Activated T-helper 17 cell treated with anti-CD3 and anti-CD28 coated beads, Interleukin-2, amount 50 U/mL, for 72 hours (primary cell): ENCODE results near the gene ASPDH. TPM values are rescaled to one million over a fixed set of nuclear protein-coding genes. Genes with fewer than 3 reads are reported as not detected.

ENCODE experiments used
- ATAC-seq: fragments of 150-1000 bp; cut with Tn5 transposase; replicated peaks from 2 replicates; pipeline ENCODE4 v1.10.0; 2021; ENCODE audit warnings: mild to moderate bottlenecking, moderate library complexity
- H3K27ac Mint-ChIP-seq: one replicate; pipeline ENCODE4 v1.8.0; 2022; ENCODE audit warnings: mixed read lengths
- H3K27me3 Mint-ChIP-seq: one replicate; pipeline ENCODE4 v1.8.0; 2022; ENCODE audit warnings: mixed read lengths
- H3K36me3 Mint-ChIP-seq: one replicate; pipeline ENCODE4 v1.8.0; 2022; ENCODE audit warnings: low read depth, mild to moderate bottlenecking, mixed read lengths
- H3K4me1 Mint-ChIP-seq: one replicate; pipeline ENCODE4 v1.8.0; 2022; ENCODE audit warnings: mixed read lengths
- H3K4me3 Mint-ChIP-seq: one replicate; pipeline ENCODE4 v1.8.0; 2022; ENCODE audit warnings: mild to moderate bottlenecking, mixed read lengths
- H3K9me3 Mint-ChIP-seq: one replicate; pipeline ENCODE4 v1.8.0; 2022; ENCODE audit warnings: mixed read lengths
- total RNA-seq, 2 donors: library from RNA; stranded (reverse); gene quantifications; one replicate each; pipeline ENCODE4 v1.2.3, GENCODE V29; 2022

ASPDH gene
- total RNA-seq, 2 donors from 2014 or later = not detected

DNA sequence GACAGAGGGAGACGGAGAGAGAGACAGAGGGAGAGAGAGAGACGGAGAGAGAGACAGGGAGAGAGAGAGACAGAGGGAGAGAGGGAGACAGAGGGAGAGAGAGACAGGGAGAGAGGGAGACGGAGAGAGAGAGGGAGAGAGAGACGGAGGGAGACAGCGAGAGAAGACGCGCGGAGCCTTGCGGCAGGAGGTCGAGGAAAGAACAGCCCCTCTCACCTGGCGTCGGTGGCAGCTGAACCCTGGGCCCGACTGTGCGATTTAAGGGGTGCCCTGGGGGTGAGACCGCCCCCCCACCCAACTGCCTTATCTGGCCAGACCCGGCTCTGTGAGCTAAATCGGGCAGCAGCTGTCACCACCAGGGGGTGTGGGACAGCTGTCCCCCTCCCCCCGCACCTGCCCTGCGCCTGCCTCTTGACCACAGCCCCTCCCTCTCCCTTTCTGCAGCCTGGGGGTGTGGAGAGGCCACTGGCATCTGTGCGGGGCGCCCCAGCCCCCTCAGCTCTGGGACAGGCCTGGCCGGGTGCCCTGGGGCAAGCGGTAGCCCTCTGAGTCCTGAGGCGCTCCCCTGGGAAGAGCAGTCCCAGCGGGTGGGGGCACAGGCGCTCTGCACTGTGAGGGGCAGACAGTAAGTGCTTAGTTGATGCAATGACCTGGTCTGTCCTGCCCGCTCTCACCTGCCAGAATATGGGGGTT, 13.5 kb downstream of the ASPDH start:
- no peaks in the 10 kb centered on the region for H3K4me1 Mint-ChIP-seq
- H3K9me3 Mint-ChIP-seq = no peaks in the 10 kb centered on the region
- H3K36me3 Mint-ChIP-seq = no peaks in the 10 kb centered on the region
- peak; percentile 55 for ATAC-seq
- H3K27me3 Mint-ChIP-seq = no peaks in the 10 kb centered on the region
- no peak overlapping the region for H3K4me3 Mint-ChIP-seq
- no peak overlapping the region for H3K27ac Mint-ChIP-seq

DNA sequence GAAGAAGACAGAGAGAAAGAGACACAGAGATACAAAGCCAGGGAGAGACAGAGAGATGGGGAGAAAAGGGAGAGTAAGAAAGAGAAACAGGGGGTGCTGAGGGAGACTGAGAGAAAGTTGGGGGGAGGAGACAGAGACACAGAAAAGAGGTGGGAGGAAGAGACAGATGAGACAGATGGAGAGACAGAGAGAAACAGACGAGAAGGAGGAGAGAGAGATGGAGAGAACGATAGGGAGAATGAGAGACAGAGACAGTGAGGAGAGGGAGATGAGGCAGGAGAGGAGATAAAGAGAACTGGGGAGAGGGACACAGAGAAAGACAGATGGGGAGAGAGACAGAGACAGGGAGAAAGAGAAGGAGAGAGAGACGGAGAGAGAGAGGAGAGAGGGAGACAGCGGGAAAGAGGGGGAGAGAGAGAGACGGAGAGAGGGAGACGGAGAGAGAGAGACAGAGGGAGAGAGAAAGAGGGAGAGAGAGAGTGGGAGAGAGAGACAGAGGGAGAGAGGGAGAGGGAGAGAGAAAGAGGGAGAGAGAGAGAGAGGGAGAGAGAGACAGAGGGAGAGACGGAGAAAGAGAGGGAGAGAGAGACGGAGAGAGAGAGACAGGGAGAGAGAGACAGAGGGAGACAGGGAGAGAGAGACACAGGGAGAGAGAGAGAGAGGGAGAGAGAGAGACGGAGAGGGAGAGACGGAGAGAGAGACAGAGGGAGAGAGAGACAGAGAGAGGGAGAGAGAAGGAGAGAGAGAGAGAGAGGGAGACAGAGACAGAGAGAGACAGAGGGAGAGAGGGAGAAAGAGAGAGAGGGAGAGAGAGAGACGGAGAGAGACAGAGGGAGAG, 15.3 kb downstream of the ASPDH start:
- ATAC-seq = no peak
- Mint-ChIP-seq H3K27ac (no peak overlapping the region), H3K9me3 (no peaks in the 10 kb centered on the region), H3K4me1 (peaks cover 6% of the 10 kb centered on the region), H3K27me3 (no peaks in the 10 kb centered on the region), H3K4me3 (no peak overlapping the region), H3K36me3 (no peaks in the 10 kb centered on the region)

DNA sequence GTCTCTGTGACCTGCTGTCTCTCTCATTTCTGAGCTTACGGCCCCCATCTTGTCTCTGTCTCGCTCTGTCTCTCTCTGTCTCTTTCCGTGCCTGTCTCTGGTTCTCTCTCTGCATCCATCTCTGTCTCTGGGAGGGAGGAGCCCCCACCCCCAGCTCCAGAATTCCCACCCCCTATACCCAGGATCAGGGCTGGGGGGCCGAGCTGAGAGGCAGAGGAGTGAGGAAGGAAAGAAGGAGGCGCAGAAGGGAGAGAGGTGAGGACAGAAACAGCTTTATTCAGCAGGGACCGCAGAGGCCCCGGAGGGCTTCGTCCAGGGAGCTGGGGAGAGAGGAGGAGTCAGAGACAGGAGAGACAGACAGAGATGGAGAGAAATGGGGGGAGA, 16.7 kb downstream of the ASPDH start:
- Mint-ChIP-seq H3K4me1 (peaks cover 12% of the 10 kb centered on the region), H3K27ac (no peak overlapping the region), H3K36me3 (no peaks in the 10 kb centered on the region), H3K9me3 (no peaks in the 10 kb centered on the region), H3K27me3 (no peaks in the 10 kb centered on the region), H3K4me3 (no peak overlapping the region)
- ATAC-seq = no peak

DNA sequence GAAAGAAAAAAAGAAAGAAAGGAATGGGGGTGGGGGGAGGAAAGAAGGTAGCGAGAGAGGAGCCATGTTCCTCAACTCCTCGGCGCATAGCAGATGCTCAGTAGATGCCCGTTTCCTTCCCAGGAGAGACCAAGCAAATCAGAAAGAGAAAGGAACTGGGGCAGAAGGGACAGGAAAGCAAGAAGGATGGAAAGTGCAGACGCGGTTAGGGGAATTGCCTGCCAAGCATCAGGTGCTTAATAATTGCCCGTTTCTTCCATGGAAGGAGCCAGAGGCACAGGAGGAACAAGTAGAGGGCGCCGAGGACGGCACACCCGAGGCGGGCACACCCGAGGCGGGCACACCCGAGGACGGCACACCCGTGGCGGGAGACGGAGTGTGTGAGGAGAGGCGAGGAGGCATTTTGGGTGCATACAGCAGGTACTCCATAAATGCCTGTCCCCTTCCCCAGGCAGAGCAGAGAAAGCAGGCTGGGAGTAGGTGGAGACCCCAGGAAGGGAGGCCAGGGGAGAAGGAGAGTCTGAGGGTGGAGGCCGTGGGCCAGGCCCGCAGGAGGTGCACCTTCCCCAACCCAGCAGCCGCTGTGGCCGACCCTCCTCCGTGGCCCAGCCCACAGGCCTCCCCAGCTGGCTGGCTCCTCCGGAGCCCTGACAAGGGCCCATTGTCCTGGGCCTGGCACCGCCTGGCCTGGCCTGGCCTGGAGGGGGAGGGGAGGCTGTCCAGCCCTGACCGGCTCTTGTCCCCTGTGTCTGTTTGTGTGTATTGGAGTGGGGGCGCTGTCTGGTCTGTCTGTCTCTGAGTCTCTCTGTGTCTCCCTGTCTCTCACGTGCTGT, 17.3 kb downstream of the ASPDH start:
- ATAC-seq = no peak
- Mint-ChIP-seq H3K4me1 (peaks cover 18% of the 10 kb centered on the region), H3K27me3 (no peaks in the 10 kb centered on the region), H3K9me3 (no peaks in the 10 kb centered on the region), H3K27ac (no peak overlapping the region), H3K4me3 (no peak overlapping the region), H3K36me3 (no peaks in the 10 kb centered on the region)

DNA sequence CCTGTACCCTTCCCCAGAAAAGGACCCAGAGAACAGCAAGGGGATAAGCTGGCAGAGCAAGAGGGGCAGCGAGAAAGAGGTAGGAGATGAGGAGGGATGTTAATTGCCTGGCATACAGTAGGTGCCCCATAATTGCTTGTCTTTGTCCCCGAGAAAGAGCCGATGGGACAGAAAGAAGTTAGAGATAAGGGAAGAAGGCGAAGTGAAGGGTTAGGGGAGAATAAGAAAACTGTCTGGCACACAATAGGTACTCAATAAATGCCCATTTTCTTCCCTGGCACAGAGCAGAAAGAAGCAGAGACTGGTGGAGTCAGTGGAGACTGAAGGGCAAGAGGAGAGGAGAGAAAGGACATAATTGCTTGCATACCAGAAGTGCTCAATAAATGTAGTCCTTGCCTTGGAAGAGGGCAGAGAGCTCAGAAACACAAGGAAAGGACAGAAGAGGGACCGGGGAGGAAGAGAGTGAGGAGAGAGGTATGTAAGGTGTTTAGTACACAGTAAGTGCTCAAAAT, 18.6 kb downstream of the ASPDH start:
- H3K27ac Mint-ChIP-seq = peak overlapping the region; percentile 73

DNA sequence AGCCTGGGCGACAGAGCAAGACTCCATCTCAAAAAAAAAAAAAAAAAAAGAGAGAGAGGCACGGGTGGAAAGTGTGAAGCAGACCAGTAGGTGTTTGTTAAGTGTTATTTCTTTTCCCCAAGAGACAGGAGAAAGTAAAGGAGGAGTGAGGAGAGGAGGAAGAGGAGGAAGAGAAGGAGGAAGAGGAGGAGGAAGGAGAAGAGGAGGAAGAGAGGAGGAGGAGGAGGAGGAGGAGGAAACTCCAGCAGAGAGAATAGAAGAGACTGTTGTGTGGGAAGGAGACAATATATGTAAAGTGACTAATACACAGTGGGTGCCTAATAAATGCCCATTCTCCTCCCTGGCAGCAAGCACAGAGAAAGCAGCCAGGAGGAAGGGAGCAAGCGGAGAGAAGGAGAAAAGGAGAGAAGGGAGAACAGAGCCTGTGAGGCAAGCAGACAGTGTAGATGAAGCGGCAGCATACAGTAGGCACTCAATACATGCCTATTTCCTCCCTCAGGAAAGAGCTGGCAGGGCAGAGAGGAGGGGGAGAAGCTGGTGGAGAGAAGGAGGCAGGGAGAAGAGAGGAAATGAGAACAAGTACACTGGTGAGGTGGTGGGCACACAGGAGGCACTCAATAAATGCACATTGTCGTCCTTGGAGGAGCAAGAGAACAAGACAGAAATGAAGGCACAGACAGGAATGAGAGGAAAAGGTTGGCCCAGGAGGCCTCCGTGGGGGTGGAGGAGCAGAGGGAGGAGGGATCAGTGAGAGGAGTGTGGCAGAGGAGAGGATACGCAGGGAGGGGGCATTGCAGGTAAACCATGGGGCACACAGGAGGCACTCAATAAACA, 19.3 kb downstream of the ASPDH start:
- ATAC-seq = no peak
- no peaks in the 10 kb centered on the region for H3K27me3 Mint-ChIP-seq
- no peak overlapping the region for H3K4me3 Mint-ChIP-seq
- peak overlapping the region; percentile 73 for H3K27ac Mint-ChIP-seq
- no peaks in the 10 kb centered on the region for H3K36me3 Mint-ChIP-seq
- peaks cover 31% of the 10 kb centered on the region for H3K4me1 Mint-ChIP-seq
- no peaks in the 10 kb centered on the region for H3K9me3 Mint-ChIP-seq

More for the DNA sequence above, 18.6 kb downstream of the ASPDH start:
- Mint-ChIP-seq H3K4me3 (no peak overlapping the region), H3K4me1 (peaks cover 27% of the 10 kb centered on the region), H3K27me3 (no peaks in the 10 kb centered on the region), H3K9me3 (no peaks in the 10 kb centered on the region), H3K36me3 (no peaks in the 10 kb centered on the region)
- no peak for ATAC-seq

DNA sequence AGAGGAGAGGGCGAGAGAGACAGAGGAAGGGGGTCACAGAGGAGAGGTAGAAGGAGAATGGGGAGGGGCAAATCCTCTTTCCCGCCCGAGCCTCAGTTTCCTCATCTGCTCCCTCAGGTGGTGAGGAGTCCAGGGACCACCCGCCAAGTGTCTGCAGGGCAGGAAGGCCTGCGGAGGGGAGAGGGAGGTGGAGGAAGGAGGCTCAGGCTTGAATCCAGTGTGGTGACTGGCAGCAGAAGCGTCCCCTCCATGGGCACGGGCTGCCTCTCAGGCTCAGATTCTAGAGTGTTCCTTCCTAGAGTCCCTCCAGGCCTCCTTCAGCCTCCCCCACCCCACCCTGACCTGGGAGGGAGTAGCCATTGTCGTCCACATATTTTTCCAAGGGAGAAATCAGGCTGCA, 20.5 kb downstream of the ASPDH start:
- peaks cover 38% of the 10 kb centered on the region for H3K4me1 Mint-ChIP-seq
- no peaks in the 10 kb centered on the region for H3K36me3 Mint-ChIP-seq
- H3K27ac Mint-ChIP-seq = no peak overlapping the region
- no peak for ATAC-seq
- no peak overlapping the region for H3K4me3 Mint-ChIP-seq
- no peaks in the 10 kb centered on the region for H3K27me3 Mint-ChIP-seq
- no peaks in the 10 kb centered on the region for H3K9me3 Mint-ChIP-seq

DNA sequence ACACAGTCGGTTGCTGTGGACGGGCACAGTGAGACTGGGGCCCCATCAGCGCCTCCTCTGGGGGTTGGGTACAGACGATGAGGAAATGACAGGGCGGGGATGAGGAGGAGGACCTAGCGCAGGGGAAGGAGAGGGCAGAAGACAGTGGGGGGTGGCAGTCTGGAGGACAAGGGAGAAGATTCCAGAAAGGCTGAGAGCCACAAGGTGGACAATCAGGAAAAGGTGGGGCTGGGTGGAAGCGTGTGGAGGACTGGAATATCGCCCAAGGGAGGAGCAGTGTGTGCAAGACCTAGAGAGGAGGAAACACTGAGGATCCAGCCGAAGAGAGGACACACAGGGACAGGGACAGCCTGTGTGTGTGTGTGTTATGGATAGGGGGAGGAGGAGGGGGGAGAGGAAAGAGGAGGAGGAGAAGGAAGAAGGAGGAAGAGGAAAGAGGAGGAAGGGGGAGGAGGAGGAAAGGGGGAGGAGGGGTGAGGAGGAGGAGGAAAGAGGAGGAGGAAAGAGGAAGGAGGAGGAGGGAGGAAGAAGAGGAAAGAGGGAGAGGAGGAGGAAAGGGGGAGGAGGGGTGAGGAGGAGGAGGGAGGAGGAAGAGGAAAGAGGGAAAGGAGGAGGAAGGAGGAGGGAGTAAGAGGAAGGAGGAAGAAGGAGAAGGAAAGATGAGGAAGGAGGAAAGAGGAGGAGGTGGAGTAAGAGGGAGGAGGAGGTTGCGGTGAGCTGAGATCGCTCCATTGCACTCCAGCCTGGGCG, 21.2 kb downstream of the ASPDH start:
- Mint-ChIP-seq H3K9me3 (no peaks in the 10 kb centered on the region), H3K4me1 (peaks cover 38% of the 10 kb centered on the region), H3K27ac (peak overlapping the region; percentile 71), H3K27me3 (no peaks in the 10 kb centered on the region), H3K4me3 (peak overlapping the region; percentile 34), H3K36me3 (no peaks in the 10 kb centered on the region)
- peak; percentile 84 for ATAC-seq

DNA sequence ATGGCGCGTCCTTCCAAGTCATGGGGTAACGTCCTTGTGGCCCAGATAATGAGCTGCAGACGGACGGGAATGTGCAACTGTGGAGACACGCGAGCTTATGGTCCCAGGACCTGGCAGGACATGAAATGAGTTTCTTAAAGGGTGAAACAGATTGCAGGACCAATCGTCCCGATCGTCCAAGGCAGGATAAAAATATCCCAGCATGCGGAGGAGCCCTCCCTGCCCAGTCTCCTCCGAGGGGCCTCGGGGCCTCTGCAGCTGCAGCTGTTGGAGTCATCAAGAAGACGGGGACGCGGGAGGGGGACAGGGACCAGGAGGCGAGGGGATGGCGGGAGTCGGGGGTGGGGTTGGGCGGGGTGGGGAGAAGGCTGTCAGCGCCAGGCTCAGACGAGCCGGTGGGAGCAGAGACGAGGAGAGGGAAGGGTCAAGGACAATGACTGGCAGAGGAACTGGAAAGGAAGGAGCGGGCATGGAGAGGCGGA, 22.7 kb downstream of the ASPDH start:
- Mint-ChIP-seq H3K9me3 (no peaks in the 10 kb centered on the region), H3K4me1 (peaks cover 38% of the 10 kb centered on the region), H3K27ac (peak overlapping the region; percentile 71), H3K27me3 (no peaks in the 10 kb centered on the region), H3K36me3 (peaks cover 7% of the 10 kb centered on the region), H3K4me3 (no peak overlapping the region)
- ATAC-seq = no peak

DNA sequence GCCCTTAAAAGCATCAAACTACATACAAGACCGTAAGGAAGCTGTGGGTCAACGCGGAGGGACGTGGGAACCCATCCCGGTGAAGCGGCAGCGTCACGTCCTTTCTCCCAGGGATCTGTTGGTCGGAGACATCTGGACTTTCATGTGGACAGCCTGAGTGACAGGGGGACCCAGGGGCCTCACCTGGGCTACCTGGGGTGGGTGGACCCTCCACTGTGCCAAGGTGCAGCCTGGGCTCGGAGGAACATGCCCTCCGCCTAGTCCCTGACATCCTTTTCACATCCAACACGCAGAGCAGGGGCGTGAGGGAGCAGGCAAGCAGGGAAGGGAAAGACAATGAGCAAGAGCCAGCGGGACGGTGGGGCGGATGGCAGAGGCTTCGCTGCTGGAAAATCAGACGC, 23.3 kb downstream of the ASPDH start:
- Mint-ChIP-seq H3K9me3 (no peaks in the 10 kb centered on the region), H3K27me3 (no peaks in the 10 kb centered on the region), H3K36me3 (peaks cover 11% of the 10 kb centered on the region), H3K4me1 (peaks cover 38% of the 10 kb centered on the region), H3K27ac (peak overlapping the region; percentile 71), H3K4me3 (no peak overlapping the region)
- ATAC-seq = no peak

DNA sequence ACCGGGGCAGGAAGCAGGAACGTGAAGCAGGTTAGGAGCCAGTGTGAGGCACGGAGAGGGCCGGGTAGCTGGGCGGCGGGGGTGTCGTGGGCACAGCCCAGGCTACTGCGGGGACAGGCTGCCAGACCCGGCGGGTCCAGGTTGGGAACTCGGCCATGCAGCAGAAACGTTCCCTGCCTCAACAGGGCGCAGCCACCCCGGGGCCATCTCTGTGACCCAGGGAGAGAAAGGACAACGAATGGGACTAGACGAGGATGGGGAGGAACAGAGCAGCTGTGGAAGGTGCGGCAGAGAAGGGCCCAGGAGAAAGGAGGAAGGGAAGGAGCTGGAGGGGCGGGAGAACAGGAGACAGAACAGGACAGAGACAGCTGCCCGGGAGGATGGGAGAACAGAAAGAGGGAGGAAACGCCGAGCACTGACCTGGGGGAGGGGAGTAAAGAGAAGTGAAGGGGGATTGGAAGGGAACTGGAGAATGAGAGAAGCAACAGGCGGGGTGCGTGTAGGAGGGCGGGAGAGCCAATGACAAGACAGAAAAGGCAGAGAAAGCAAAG, 24.2 kb downstream of the ASPDH start:
- H3K9me3 Mint-ChIP-seq = no peaks in the 10 kb centered on the region
- ATAC-seq = no peak
- peak overlapping the region; percentile 64 for H3K27ac Mint-ChIP-seq
- H3K27me3 Mint-ChIP-seq = no peaks in the 10 kb centered on the region
- peaks cover 20% of the 10 kb centered on the region for H3K36me3 Mint-ChIP-seq
- H3K4me3 Mint-ChIP-seq = no peak overlapping the region
- peaks cover 36% of the 10 kb centered on the region for H3K4me1 Mint-ChIP-seq

DNA sequence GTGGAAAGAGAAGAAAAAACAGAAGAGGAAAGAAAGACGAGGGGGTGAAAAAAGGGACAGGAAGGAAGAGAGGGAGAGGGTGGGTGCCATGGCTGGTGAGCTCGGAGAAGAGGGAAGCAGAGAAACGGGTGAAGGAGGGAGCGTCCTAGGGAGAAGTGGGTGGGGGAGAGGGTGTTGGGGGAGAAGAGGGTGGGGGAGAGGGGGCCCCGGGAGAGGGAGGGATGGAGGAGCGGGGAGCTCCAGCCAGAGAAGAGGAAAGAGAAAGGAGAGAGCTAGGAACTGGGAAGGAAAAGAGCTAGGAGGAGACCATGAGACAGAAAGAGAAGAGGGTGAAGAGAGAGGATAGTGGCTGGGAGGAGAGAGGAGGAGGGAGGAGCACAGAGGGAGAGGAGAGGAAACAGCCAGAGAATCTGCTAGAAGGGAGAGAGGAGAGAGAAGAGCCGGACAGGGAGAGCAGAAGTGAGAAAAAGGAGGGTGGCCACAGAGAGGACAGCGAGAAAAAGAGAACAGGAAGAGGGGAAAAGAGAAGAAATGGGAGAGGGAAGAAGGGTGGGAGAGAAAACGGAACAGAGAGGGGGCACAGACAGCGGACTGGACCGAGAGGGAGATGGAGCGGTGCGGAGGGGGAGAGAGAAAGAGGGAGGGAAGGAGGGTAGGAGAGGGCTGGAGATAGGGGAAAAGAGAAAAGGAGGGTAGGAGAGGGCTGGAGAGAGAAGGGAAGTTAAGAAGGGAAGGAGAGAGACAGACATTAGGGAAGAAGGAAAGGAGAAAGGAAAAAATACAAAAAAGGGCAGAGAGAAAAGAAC, 25.1 kb downstream of the ASPDH start:
- Mint-ChIP-seq H3K9me3 (no peaks in the 10 kb centered on the region), H3K27ac (peak overlapping the region; percentile 64), H3K27me3 (no peaks in the 10 kb centered on the region), H3K36me3 (peaks cover 29% of the 10 kb centered on the region), H3K4me1 (peaks cover 32% of the 10 kb centered on the region), H3K4me3 (no peak overlapping the region)
- ATAC-seq = no peak
